Loucy (cell line): ENCODE data around the gene TTC29.

Source experiments
- H2AFZ ChIP-seq: fragments of 200-600 bp; sonication (generic); 2 replicates; pipeline ENCODE4 v1.6.0; 2016; ENCODE audit warnings: antibody characterized with exemption, mild to moderate bottlenecking, low read length, moderate library complexity
- H3F3A ChIP-seq: fragments of 200-600 bp; 2 replicates; pipeline ENCODE4 v1.6.0; 2016; ENCODE audit warnings: antibody characterized with exemption, low read depth, mild to moderate bottlenecking
- H3K27me3 ChIP-seq: fragments of 200-600 bp; sonication (generic); 2 replicates; pipeline ENCODE4 v1.6.1; 2014; ENCODE audit warnings: low read length, mild to moderate bottlenecking; ENCODE audit not compliant: insufficient read depth, poor library complexity, severe bottlenecking
- H3K36me3 ChIP-seq: fragments of 200-600 bp; sonication (generic); 2 replicates; pipeline ENCODE4 v1.6.1; 2016; ENCODE audit warnings: low read length; ENCODE audit not compliant: insufficient read depth
- H3K4me1 ChIP-seq: fragments of 200-600 bp; sonication (generic); 2 replicates; pipeline ENCODE4 v1.5.1; 2014; ENCODE audit warnings: low read length, mild to moderate bottlenecking; ENCODE audit not compliant: insufficient read depth, poor library complexity, severe bottlenecking
- H3K4me2 ChIP-seq: fragments of 200-600 bp; sonication (generic); 2 replicates; pipeline ENCODE4 v1.6.0; 2014; ENCODE audit warnings: antibody characterized with exemption, low read length, low read depth, mild to moderate bottlenecking; ENCODE audit not compliant: poor library complexity, severe bottlenecking
- H3K4me3 ChIP-seq: fragments of 200-600 bp; sonication (generic); 2 replicates; pipeline ENCODE4 v1.5.1; 2014; ENCODE audit warnings: low read length, mild to moderate bottlenecking, mixed read lengths; ENCODE audit not compliant: poor library complexity, severe bottlenecking
- H3K79me2 ChIP-seq: fragments of 200-600 bp; sonication (generic); 2 replicates; pipeline ENCODE4 v1.6.1; 2014; ENCODE audit warnings: low read length; ENCODE audit not compliant: insufficient read depth
- H3K9ac ChIP-seq: fragments of 200-600 bp; sonication (generic); 2 replicates; pipeline ENCODE4 v1.6.0; 2014; ENCODE audit warnings: mild to moderate bottlenecking, low read depth, low read length, moderate library complexity; ENCODE audit not compliant: poor library complexity, severe bottlenecking
- H3K9me2 ChIP-seq: fragments of 200-600 bp; sonication (generic); replicated peaks from 2 replicates; pipeline ENCODE4 v1.6.1; 2016; ENCODE audit warnings: low read depth, low read length, mixed read lengths
- H3K9me3 ChIP-seq: fragments of 200-600 bp; sonication (generic); 2 replicates; pipeline ENCODE4 v1.6.1; 2014; ENCODE audit warnings: mild to moderate bottlenecking, antibody characterized with exemption, low read length, low read depth; ENCODE audit not compliant: insufficient read depth
- H4K20me1 ChIP-seq: fragments of 200-600 bp; sonication (generic); 2 replicates; pipeline ENCODE4 v1.6.0; 2014; ENCODE audit warnings: antibody characterized with exemption, low read length, mild to moderate bottlenecking; ENCODE audit not compliant: insufficient read depth, poor library complexity, severe bottlenecking
- EZH2phosphoT487 ChIP-seq: fragments of 200-600 bp; IDR thresholded peaks from 2 replicates; pipeline ENCODE4 v1.6.1; 2018; ENCODE audit warnings: antibody characterized with exemption, mild to moderate bottlenecking, moderate library complexity, borderline replicate concordance
- TF ChIP-seq, protein P1 (sequence below): fragments of 200-600 bp; sonication (generic); conservative IDR thresholded peaks from 2 replicates; pipeline ENCODE4 v1.5.1; 2014; ENCODE audit warnings: mild to moderate bottlenecking, antibody characterized with exemption, low read length

Gene TTC29

DNA sequence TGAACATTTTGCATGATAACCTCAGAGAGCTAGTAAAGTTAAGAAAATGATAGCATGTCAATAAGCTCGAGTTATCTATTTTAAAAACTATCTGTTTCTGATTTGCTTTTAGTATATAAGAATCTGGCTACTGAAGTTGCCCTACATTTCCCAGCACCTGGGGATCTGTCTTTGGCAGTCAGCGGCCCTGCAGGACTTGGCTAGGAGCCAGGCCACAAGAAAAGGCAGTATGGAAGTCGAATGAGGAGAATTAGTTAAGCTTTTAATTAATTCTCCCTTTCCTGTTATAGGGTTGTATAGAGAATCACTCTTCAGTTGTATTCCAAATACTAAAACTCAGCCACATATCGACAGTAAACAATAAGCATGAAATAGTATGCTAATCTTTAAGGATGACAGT is 284.3 kb downstream of the TTC29 start:
- Histone ChIP-seq H3K9ac (no peak overlapping the region), H4K20me1 (no peaks in the 10 kb centered on the region), H3K9me2 (no peaks in the 10 kb centered on the region), H3K36me3 (no peaks in the 10 kb centered on the region), H3K79me2 (no peaks in the 10 kb centered on the region), H3K9me3 (no peaks in the 10 kb centered on the region), H3K4me3 (no peak overlapping the region), H3K4me1 (no peaks in the 10 kb centered on the region), H3K4me2 (no peak overlapping the region), H3K27me3 (no peaks in the 10 kb centered on the region), H3F3A (no peaks in the 10 kb centered on the region), H2AFZ (no peak overlapping the region)
- no peak for TF ChIP-seq EZH2phosphoT487
- TF ChIP-seq, protein P1, sequence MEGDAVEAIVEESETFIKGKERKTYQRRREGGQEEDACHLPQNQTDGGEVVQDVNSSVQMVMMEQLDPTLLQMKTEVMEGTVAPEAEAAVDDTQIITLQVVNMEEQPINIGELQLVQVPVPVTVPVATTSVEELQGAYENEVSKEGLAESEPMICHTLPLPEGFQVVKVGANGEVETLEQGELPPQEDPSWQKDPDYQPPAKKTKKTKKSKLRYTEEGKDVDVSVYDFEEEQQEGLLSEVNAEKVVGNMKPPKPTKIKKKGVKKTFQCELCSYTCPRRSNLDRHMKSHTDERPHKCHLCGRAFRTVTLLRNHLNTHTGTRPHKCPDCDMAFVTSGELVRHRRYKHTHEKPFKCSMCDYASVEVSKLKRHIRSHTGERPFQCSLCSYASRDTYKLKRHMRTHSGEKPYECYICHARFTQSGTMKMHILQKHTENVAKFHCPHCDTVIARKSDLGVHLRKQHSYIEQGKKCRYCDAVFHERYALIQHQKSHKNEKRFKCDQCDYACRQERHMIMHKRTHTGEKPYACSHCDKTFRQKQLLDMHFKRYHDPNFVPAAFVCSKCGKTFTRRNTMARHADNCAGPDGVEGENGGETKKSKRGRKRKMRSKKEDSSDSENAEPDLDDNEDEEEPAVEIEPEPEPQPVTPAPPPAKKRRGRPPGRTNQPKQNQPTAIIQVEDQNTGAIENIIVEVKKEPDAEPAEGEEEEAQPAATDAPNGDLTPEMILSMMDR = no peak
